Stimulated activated effector memory CD8-positive, alpha-beta T cell treated with anti-CD3 and anti-CD28 coated beads, Interleukin-12 subunit alpha, Interleukin-12 subunit beta, amount 100 ng/mL, for 72 hours (primary cell): ENCODE measurements around the gene LIPG.

Source experiments
- ATAC-seq: fragments of 150-1000 bp; cut with Tn5 transposase; 2 replicates; pipeline ENCODE4 v1.10.0; 2021
- DNase-seq, 2 donors: peaks; one replicate each; pipeline ENCODE4 v3.0.0; 2021 to 2022; ENCODE audit warnings: low spot score in 2 of 2
- H3K27ac Mint-ChIP-seq: one replicate; pipeline ENCODE4 v1.8.0; 2022; ENCODE audit warnings: mild to moderate bottlenecking, mixed read lengths
- H3K36me3 Mint-ChIP-seq: one replicate; pipeline ENCODE4 v1.8.0; 2022; ENCODE audit warnings: mild to moderate bottlenecking, mixed read lengths
- H3K4me1 Mint-ChIP-seq: one replicate; pipeline ENCODE4 v1.8.0; 2022; ENCODE audit warnings: mixed read lengths
- H3K4me3 Mint-ChIP-seq: one replicate; pipeline ENCODE4 v1.8.0; 2022; ENCODE audit warnings: mild to moderate bottlenecking, mixed read lengths
- H3K9me3 Mint-ChIP-seq: one replicate; pipeline ENCODE4 v1.8.0; 2022; ENCODE audit warnings: mixed read lengths

Gene LIPG

GRCh38 chr18:49625021-49625691, 63.3 kb downstream of the LIPG start:
- DNase-seq (no peak), ATAC-seq (no peak)
- no peak overlapping the region for H3K4me3 Mint-ChIP-seq
- H3K27ac Mint-ChIP-seq = no peak overlapping the region
- no peaks in the 10 kb centered on the region for H3K9me3 Mint-ChIP-seq
- no peaks in the 10 kb centered on the region for H3K36me3 Mint-ChIP-seq
- peaks cover 6% of the 10 kb centered on the region for H3K4me1 Mint-ChIP-seq

- Mint-ChIP-seq H3K9me3 (no peaks in the 10 kb centered on the region), H3K4me3 (no peak overlapping the region), H3K36me3 (no peaks in the 10 kb centered on the region), H3K27ac (no peak overlapping the region), H3K4me1 (peaks cover 6% of the 10 kb centered on the region)
- DNase-seq (no peak), ATAC-seq (no peak)
Measured at GRCh38 chr18:49626842-49627467, 65.1 kb downstream of the LIPG start.

GRCh38 chr18:49628119-49628518, 66.3 kb downstream of the LIPG start:
- no peaks in the 10 kb centered on the region for H3K36me3 Mint-ChIP-seq
- no peak for DNase-seq
- no peaks in the 10 kb centered on the region for H3K9me3 Mint-ChIP-seq
- no peak for ATAC-seq
- H3K4me1 Mint-ChIP-seq = peaks cover 6% of the 10 kb centered on the region
- no peak overlapping the region for H3K27ac Mint-ChIP-seq
- no peak overlapping the region for H3K4me3 Mint-ChIP-seq

GRCh38 chr18:49628881-49629795, 67.3 kb downstream of the LIPG start:
- Mint-ChIP-seq H3K4me1 (peaks cover 6% of the 10 kb centered on the region), H3K27ac (no peak overlapping the region), H3K36me3 (no peaks in the 10 kb centered on the region), H3K9me3 (no peaks in the 10 kb centered on the region), H3K4me3 (no peak overlapping the region)
- no peak for ATAC-seq
- DNase-seq = no peak

DNA sequence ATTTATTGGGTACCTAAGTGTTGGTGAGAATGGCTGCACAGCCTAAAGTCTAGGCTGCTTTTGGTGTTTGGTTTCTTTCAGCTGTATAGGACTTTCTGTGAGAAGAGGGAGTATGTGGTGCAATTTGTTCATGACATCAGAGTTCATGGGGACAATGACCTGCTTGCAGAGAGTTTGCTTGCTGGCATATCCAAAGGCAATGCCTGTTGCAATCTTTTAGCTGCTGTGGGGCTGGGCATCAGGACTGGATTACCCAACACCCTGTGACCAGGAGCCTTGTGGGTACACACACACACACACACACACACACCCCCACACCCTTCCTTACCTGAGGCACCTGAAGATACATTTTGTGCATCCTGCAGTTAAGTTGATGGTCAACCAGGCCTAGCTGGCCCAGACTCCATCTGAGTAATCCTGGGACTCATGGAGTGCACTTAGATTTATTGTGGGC, 68.4 kb downstream of the LIPG start:
- H3K27ac Mint-ChIP-seq = no peak overlapping the region
- ATAC-seq (no peak), DNase-seq (no peak)
- peaks cover 6% of the 10 kb centered on the region for H3K4me1 Mint-ChIP-seq
- H3K9me3 Mint-ChIP-seq = no peaks in the 10 kb centered on the region
- H3K36me3 Mint-ChIP-seq = no peaks in the 10 kb centered on the region
- H3K4me3 Mint-ChIP-seq = no peak overlapping the region

DNA sequence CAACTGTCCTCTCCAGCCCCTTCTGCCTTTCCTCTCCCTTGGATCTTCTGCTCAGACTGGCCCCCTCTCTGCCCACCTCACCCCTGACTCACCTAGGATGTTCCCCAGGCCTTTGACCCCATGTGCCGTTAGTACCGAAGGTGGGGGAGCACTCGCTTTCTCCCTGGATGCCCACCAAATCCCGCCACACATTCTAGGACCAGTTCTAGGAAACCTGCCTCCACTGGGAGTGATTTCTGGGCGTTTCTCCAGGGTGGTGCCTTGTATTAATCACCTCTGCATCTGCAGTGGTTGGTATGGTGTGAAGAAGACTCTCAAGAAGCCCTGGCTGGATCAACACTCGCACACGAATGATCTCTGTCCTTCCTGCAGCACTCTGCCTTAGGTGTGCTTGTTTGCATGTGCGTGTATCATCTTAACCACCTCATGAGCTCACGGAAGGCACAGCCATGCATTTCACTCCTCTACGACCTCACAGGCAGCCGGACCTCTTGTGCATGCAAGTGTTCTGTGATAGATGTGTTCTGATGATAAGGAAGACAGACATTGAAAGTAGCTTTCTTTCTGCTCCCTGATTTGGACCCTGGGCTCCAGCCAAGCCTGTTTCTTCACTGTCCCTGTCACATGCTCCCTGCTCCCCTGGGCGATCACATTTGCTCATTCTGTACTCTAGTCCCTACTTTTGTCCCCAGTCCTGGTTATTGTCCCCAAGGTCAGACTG, 69.4 kb downstream of the LIPG start:
- no peaks in the 10 kb centered on the region for H3K9me3 Mint-ChIP-seq
- DNase-seq (no peak), ATAC-seq (no peak)
- no peak overlapping the region for H3K4me3 Mint-ChIP-seq
- no peaks in the 10 kb centered on the region for H3K36me3 Mint-ChIP-seq
- peaks cover 6% of the 10 kb centered on the region for H3K4me1 Mint-ChIP-seq
- no peak overlapping the region for H3K27ac Mint-ChIP-seq

DNA sequence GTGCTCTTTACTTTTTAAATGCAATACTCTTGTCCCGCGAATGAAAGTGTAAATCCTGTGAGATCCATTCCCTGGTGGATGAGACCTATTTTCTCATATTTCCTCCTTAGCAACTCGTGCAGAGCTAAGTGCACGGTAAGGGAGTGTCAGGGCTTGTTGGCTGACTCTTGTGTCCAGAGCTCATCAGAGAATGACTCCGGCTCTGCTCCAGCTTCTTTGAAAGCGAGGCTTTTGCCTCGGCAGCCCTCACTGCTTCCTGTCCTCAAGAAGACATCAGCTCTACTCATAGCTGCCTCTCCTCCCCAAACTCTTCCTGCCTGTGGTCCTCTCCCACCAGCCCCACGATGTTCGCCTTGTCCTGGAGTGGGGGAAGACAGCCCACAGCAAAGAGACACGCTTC, 70.7 kb downstream of the LIPG start:
- DNase-seq = no peak
- Mint-ChIP-seq H3K36me3 (no peaks in the 10 kb centered on the region), H3K9me3 (no peaks in the 10 kb centered on the region), H3K4me1 (peaks cover 5% of the 10 kb centered on the region), H3K4me3 (no peak overlapping the region), H3K27ac (no peak overlapping the region)
- no peak for ATAC-seq

DNA sequence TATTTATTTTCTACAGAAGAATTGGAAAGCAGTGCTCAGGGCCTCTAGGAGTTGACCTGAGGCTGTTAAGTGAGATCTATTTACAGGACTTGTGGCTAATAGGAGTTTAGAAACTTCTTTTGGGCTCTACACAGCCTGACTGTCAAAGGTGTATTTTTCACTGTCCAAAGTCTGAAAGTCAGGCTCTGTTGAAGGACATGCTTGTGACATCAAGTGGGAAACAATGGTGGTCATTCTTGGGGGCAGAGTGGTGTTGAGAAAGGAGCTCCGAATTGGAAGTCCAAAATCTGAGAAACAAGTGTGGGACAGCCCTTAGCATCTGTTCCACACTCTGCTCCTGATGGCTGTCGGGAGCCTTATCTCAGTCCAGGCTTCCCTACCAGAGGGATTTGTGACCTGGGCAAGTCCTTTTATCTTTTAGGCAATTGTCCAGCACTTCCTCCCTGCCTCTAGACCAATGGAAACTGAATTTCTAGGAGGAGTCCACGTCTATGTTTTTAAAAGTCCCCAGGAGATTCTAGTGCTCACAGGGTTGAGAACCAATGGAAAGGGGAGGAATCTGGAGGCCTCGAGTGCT, 76.4 kb downstream of the LIPG start:
- DNase-seq (no peak), ATAC-seq (no peak)
- no peaks in the 10 kb centered on the region for H3K9me3 Mint-ChIP-seq
- H3K4me1 Mint-ChIP-seq = no peaks in the 10 kb centered on the region
- H3K36me3 Mint-ChIP-seq = no peaks in the 10 kb centered on the region
- no peak overlapping the region for H3K27ac Mint-ChIP-seq
- H3K4me3 Mint-ChIP-seq = no peak overlapping the region

- Mint-ChIP-seq H3K27ac (no peak overlapping the region), H3K36me3 (no peaks in the 10 kb centered on the region), H3K9me3 (no peaks in the 10 kb centered on the region), H3K4me1 (no peaks in the 10 kb centered on the region), H3K4me3 (no peak overlapping the region)
- no peak for ATAC-seq
- no peak for DNase-seq
Measured at GRCh38 chr18:49638891-49639557, 77.2 kb downstream of the LIPG start.

DNA sequence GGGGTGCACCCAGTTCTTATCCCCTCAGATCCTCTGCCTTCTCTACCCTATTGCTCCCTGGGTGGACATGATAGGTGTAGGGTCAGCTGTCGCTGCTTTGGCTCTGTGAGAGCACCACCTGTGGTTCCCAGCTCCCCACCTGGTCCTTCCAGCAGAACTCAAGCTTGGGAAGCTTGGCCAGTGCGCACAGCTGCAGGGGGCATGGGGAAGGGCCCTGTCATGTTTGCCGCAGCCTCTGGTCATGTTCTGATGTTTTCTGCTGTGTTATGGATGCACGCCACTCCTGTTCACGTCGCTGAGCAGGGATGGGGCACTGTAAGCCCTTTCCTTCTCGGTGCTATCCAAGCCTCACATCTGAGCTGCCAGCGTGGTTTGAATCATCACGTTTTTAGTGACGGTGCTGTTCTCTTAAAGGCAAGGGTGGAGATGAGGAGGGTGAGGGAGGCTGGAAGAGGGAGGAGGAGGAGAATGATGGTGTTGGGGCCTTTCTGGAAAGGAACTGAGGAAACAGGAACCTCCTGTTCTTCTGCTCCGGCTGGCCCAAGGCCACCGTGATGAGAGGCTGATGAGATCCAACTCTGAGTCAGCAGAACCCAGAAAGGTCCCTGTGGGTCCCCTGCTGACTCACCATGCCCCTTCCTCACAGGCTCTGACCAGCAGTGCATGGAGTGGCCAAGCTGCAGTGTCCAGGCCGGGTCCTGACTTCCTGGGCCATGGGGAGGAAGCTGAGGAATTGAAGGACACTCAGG, 78.0 kb downstream of the LIPG start:
- Mint-ChIP-seq H3K4me1 (no peaks in the 10 kb centered on the region), H3K36me3 (no peaks in the 10 kb centered on the region), H3K9me3 (no peaks in the 10 kb centered on the region), H3K4me3 (no peak overlapping the region), H3K27ac (no peak overlapping the region)
- ATAC-seq (no peak), DNase-seq (no peak)

- DNase-seq = no peak
- no peak overlapping the region for H3K4me3 Mint-ChIP-seq
- no peak overlapping the region for H3K27ac Mint-ChIP-seq
- no peaks in the 10 kb centered on the region for H3K4me1 Mint-ChIP-seq
- H3K9me3 Mint-ChIP-seq = no peaks in the 10 kb centered on the region
- no peaks in the 10 kb centered on the region for H3K36me3 Mint-ChIP-seq
- no peak for ATAC-seq
Measured at GRCh38 chr18:49640741-49641140, 78.9 kb downstream of the LIPG start.

DNA sequence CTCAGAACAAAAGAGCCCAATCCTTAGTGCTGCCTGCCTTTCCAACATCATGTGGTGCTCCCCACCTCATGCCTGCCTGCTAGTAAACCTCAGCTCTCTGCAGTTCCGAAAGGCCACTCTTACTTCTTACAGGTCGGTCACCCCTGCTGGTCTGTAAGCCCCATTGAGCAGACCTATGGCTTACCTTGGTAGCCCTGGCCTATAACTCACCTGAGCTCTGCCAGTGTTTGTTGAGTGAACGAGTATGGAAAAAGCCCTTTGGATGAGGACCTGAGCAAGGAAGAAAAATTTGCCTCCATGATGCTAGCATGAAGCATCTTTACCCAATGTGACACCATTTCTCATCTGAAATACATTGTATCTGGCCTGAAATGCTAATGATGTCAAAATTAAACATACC, 83.3 kb downstream of the LIPG start:
- DNase-seq (no peak), ATAC-seq (no peak)
- no peak overlapping the region for H3K4me3 Mint-ChIP-seq
- no peaks in the 10 kb centered on the region for H3K9me3 Mint-ChIP-seq
- no peaks in the 10 kb centered on the region for H3K36me3 Mint-ChIP-seq
- H3K27ac Mint-ChIP-seq = no peak overlapping the region
- H3K4me1 Mint-ChIP-seq = no peaks in the 10 kb centered on the region

GRCh38 chr18:49645841-49646351, 84.0 kb downstream of the LIPG start:
- H3K27ac Mint-ChIP-seq = no peak overlapping the region
- no peak for ATAC-seq
- no peaks in the 10 kb centered on the region for H3K4me1 Mint-ChIP-seq
- H3K4me3 Mint-ChIP-seq = no peak overlapping the region
- no peaks in the 10 kb centered on the region for H3K9me3 Mint-ChIP-seq
- H3K36me3 Mint-ChIP-seq = no peaks in the 10 kb centered on the region
- no peak for DNase-seq

GRCh38 chr18:49646873-49647272, 85.0 kb downstream of the LIPG start:
- H3K4me3 Mint-ChIP-seq = no peak overlapping the region
- no peak for ATAC-seq
- H3K36me3 Mint-ChIP-seq = no peaks in the 10 kb centered on the region
- DNase-seq = no peak
- H3K9me3 Mint-ChIP-seq = no peaks in the 10 kb centered on the region
- H3K4me1 Mint-ChIP-seq = no peaks in the 10 kb centered on the region
- no peak overlapping the region for H3K27ac Mint-ChIP-seq
